ENCODE results near the gene SPEM1.

DNA sequence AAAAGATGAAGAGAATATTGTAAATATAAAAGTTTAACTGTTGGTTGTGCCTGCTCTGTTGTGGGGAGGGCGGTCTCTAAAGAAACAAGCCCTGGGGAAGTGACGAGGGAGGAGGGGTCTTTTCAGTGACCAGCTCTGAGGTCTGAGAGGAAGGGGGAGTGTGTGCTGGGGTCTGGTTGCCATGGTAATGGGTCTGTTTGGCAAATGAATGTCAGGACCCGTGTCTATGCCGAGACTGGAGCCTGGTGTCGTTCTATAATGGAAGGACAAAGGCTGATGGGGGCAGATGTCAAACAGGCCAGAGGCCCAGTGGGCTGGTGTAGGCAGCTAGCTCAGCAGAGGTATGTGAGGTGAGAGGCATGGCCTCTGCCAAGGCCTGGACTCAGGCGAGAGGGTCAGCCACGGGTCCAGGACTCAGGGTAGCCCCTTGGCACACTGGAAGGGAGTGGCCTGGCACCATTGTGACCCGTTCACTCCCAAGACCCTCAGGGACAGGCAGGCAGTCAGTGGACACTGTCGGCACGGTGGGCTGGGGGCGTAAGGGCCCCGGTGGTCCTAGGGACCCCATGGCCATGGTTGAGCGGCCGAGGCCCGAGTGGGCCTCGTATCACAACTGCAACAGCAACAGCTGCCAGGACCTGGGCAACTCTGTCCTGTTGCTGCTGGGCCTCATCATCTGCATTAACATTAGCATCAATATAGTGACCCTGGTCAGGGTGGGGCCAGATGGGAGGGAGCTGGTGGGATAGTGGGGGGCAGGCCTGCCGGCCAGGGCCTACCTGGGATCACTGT is at the start of gene SPEM1:
- TF ChIP-seq PKNOX1 (IDR thresholded peaks at IDR 0.05) (no peak), FOXA1 (IDR thresholded peaks at IDR 0.05) (no peak), SUZ12 (IDR thresholded peaks at IDR 0.05) (no peak), FOXK2 (IDR thresholded peaks at IDR 0.05) (no peak), FOXM1 (IDR thresholded peaks at IDR 0.05; ENCODE audit: borderline replicate concordance) (no peak), BHLHE40 (IDR thresholded peaks at IDR 0.05; ENCODE audit: borderline replicate concordance) (no peak), LEF1 (IDR thresholded peaks at IDR 0.05; ENCODE audit: borderline replicate concordance) (no peak), ARNT (IDR thresholded peaks at IDR 0.05) (no peak), ZNF384 (IDR thresholded peaks at IDR 0.05) (no peak), HDGF (IDR thresholded peaks at IDR 0.05; ENCODE audit: borderline replicate concordance) (no peak), NFRKB (IDR thresholded peaks at IDR 0.05) (no peak), CTBP1 (IDR thresholded peaks at IDR 0.05; ENCODE audit: borderline replicate concordance) (no peak), SP1 (IDR thresholded peaks at IDR 0.05) (no peak), TARDBP (IDR thresholded peaks at IDR 0.05) (no peak)

Data from HEK293T (cell line).